ENCODE results near the gene HID1. TPM values are rescaled to one million over a fixed set of nuclear protein-coding genes. Genes with fewer than 3 reads are reported as not detected.

The HID1 gene
- total RNA-seq, 1 experiment from 2014 or later, result not detected

DNA sequence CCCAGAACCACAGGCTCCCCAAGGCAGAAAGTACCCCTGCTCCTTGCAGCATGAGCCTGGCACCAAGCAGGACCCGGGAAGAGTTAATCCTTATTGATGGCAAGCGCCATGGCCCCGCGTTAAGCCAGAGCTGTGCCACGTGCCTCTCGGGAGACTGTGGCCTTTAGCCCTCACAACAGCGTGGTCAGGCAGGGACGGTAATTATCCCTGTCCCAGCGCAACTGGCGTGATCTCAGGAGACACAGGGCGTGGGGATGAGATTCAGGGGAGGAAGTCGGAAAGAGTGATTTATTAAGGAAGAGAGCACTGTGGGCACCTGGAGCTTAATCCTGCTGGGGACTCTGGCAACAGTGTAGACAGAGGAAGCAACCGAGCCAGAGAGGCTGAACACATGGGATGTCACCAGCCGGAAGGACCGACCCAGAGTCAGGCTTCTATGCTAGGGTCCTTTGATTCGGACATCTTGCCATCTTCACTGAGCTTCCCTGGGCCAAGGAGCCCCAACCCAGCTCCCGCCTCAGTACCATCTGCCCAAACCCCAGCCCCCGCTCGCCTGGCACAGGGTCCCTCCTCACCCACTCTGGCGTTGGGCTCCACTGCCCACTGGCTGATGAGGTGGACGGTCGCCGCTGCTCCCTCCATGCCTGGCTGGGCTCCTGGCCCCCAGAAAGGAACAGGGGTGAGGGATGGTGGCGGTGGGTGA, 20.0 kb downstream of the HID1 start:
- no peak overlapping the region for H3K27ac ChIP-seq (ENCODE audit: low read length)
- H3K9me2 ChIP-seq (replicated peaks; ENCODE audit: insufficient read depth, low read length), result no peaks in the 10 kb centered on the region
- H3K79me2 ChIP-seq (ENCODE audit: low read length), result no peaks in the 10 kb centered on the region
- no peak for DNase-seq
- H3K9me3 ChIP-seq (ENCODE audit: low read length), result no peaks in the 10 kb centered on the region
- H3K9ac ChIP-seq (ENCODE audit: low read length), result no peak overlapping the region
- H3K4me1 ChIP-seq (ENCODE audit: low read length), result no peaks in the 10 kb centered on the region
- H4K20me1 ChIP-seq (ENCODE audit: insufficient read depth, low read depth, low read length), result no peaks in the 10 kb centered on the region
- H3K27me3 ChIP-seq (ENCODE audit: low read length), result no peaks in the 10 kb centered on the region
- no peak overlapping the region for H3K4me3 ChIP-seq (ENCODE audit: low read length)
- H2AFZ ChIP-seq (ENCODE audit: low read length), result no peak overlapping the region
- no peak overlapping the region for H3K4me2 ChIP-seq (ENCODE audit: low read depth, low read length, poor library complexity, severe bottlenecking)
- no peaks in the 10 kb centered on the region for H3K36me3 ChIP-seq (ENCODE audit: insufficient read depth, low read length)

DNA sequence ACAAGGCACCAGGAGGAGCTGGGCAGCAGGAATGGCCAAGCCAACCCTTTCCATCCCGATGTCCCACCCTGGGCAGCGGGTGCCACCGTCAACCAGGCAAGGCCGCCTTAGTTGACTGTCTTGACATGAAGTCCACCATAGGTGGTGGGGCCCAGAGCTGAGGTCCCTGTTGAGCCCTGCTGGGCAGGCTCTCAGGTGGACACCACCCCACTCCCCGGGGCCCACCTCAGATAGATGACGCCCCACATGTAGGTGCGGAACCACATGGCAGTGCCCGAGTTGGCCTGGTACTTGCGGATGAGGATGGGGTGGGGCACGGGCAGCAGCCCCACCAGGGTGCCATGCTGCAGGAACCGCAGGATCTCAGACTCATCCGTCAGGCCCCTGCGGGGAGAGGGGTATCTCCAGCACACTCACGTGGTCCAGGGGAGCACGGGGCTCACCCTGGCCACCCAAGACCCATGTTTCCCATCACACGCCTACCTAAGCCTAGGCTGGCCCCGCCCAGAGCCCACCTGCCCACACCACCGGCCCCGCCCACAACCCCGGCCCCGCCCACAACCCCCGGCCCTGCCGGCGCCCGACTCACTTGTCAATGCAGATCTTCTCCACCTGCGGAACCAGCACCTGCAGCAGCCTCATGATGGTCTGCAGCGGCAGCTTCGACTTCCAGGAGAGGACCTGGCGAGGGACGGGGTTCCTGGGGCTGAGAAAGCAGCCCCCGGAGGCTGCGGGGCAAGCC, 20.7 kb downstream of the HID1 start:
- no peaks in the 10 kb centered on the region for H3K9me2 ChIP-seq (replicated peaks; ENCODE audit: insufficient read depth, low read length)
- no peaks in the 10 kb centered on the region for H3K9me3 ChIP-seq (ENCODE audit: low read length)
- no peaks in the 10 kb centered on the region for H3K36me3 ChIP-seq (ENCODE audit: insufficient read depth, low read length)
- no peak overlapping the region for H2AFZ ChIP-seq (ENCODE audit: low read length)
- DNase-seq, result no peak
- H3K9ac ChIP-seq (ENCODE audit: low read length), result no peak overlapping the region
- H3K27ac ChIP-seq (ENCODE audit: low read length), result no peak overlapping the region
- H3K79me2 ChIP-seq (ENCODE audit: low read length), result no peaks in the 10 kb centered on the region
- no peaks in the 10 kb centered on the region for H4K20me1 ChIP-seq (ENCODE audit: insufficient read depth, low read depth, low read length)
- no peaks in the 10 kb centered on the region for H3K4me1 ChIP-seq (ENCODE audit: low read length)
- no peaks in the 10 kb centered on the region for H3K27me3 ChIP-seq (ENCODE audit: low read length)
- no peak overlapping the region for H3K4me3 ChIP-seq (ENCODE audit: low read length)
- H3K4me2 ChIP-seq (ENCODE audit: low read depth, low read length, poor library complexity, severe bottlenecking), result no peak overlapping the region

DNA sequence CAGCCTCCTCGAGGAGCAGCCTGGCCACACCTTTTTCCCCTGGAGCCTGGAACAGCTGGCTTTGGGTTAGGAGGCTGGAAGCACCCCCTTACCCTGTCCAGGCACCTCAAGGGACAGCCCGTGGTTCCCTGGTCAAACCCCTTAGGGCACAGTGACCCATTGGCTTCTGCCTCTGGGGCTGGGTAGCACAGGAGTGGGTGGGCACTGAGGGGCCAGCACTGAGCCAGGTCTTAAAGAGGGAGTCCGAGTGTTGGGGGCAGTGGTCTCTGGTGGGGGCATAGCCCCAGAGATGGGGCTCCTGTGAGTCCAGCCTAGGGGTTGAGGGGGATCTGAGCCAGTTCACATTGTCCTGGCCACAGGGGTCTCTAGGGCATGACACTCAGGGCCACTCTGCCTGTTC, 21.5 kb downstream of the HID1 start:
- H3K27ac ChIP-seq (ENCODE audit: low read length), result no peak overlapping the region
- no peak overlapping the region for H3K9ac ChIP-seq (ENCODE audit: low read length)
- H3K4me1 ChIP-seq (ENCODE audit: low read length), result no peaks in the 10 kb centered on the region
- no peak overlapping the region for H3K4me2 ChIP-seq (ENCODE audit: low read depth, low read length, poor library complexity, severe bottlenecking)
- no peaks in the 10 kb centered on the region for H3K79me2 ChIP-seq (ENCODE audit: low read length)
- no peak overlapping the region for H2AFZ ChIP-seq (ENCODE audit: low read length)
- no peaks in the 10 kb centered on the region for H3K27me3 ChIP-seq (ENCODE audit: low read length)
- no peak overlapping the region for H3K4me3 ChIP-seq (ENCODE audit: low read length)
- H3K9me2 ChIP-seq (replicated peaks; ENCODE audit: insufficient read depth, low read length), result no peaks in the 10 kb centered on the region
- no peak for DNase-seq
- H3K36me3 ChIP-seq (ENCODE audit: insufficient read depth, low read length), result no peaks in the 10 kb centered on the region
- H3K9me3 ChIP-seq (ENCODE audit: low read length), result no peaks in the 10 kb centered on the region
- no peaks in the 10 kb centered on the region for H4K20me1 ChIP-seq (ENCODE audit: insufficient read depth, low read depth, low read length)

DNA sequence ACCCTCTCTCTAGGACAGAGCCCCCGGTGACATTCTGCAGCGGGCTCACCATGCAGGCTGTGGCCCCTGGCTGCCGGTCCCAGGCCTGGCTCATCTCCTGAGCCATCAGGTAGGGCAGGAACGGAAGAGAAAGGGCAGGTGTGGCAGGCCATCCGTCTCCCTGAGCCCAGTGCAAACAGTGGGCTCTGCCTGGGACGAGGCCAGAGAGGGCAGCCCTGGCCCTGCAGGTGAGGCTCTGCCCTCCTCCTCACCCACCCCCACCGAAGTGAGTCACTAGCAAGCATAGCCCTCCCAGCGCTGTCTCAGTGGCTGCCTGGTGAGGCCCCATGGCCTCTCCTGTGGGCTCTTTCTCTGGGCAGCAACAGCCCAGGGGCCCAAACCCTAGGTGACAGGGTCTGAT, 22.4 kb downstream of the HID1 start:
- Histone ChIP-seq H3K9ac (ENCODE audit: low read length) (no peak overlapping the region), H3K4me3 (ENCODE audit: low read length) (no peak overlapping the region), H2AFZ (ENCODE audit: low read length) (no peak overlapping the region), H4K20me1 (ENCODE audit: insufficient read depth, low read depth, low read length) (no peaks in the 10 kb centered on the region), H3K27me3 (ENCODE audit: low read length) (no peaks in the 10 kb centered on the region), H3K27ac (ENCODE audit: low read length) (no peak overlapping the region), H3K9me2 (replicated peaks; ENCODE audit: insufficient read depth, low read length) (no peaks in the 10 kb centered on the region), H3K9me3 (ENCODE audit: low read length) (no peaks in the 10 kb centered on the region), H3K36me3 (ENCODE audit: insufficient read depth, low read length) (no peaks in the 10 kb centered on the region), H3K4me1 (ENCODE audit: low read length) (no peaks in the 10 kb centered on the region), H3K4me2 (ENCODE audit: low read depth, low read length, poor library complexity, severe bottlenecking) (no peak overlapping the region), H3K79me2 (ENCODE audit: low read length) (no peaks in the 10 kb centered on the region)
- no peak for DNase-seq

DNA sequence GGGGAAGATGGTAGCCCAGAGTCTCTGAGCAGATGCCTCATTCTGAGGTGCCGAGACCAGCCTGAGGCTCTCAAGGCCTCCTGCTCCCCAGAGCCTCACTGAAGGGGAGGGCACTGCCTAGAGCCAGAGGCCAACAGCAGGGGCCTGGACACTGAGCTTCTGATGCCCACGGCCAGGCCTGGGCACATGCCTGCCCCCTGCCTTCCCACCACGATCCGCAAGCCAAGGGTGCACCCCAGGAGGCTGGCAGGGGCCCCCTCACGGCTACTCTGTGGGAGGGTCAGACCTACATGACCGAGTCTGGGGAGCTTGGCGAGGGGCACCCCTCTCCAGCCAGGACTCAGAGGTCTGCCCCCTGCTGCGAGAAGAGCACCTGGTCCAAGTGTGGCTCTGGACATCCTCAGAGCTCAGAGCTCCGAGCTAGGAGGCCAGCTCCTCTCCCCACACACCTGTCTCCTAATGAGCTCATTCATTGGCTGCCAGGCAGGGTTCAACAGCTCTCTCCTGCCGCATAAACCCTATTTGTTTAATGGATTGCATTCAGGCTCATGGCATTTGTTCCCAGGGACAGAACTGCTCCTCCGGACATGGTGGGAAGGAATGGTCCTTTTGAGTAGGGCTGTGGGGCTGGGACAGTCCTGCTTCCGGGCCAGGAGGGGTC, 23.0 kb downstream of the HID1 start:
- Histone ChIP-seq H2AFZ (ENCODE audit: low read length) (no peak overlapping the region), H3K9ac (ENCODE audit: low read length) (no peak overlapping the region), H3K79me2 (ENCODE audit: low read length) (no peaks in the 10 kb centered on the region), H3K27ac (ENCODE audit: low read length) (no peak overlapping the region), H4K20me1 (ENCODE audit: insufficient read depth, low read depth, low read length) (no peaks in the 10 kb centered on the region), H3K4me2 (ENCODE audit: low read depth, low read length, poor library complexity, severe bottlenecking) (no peak overlapping the region), H3K4me3 (ENCODE audit: low read length) (no peak overlapping the region), H3K4me1 (ENCODE audit: low read length) (no peaks in the 10 kb centered on the region), H3K9me3 (ENCODE audit: low read length) (no peaks in the 10 kb centered on the region), H3K36me3 (ENCODE audit: insufficient read depth, low read length) (no peaks in the 10 kb centered on the region), H3K27me3 (ENCODE audit: low read length) (no peaks in the 10 kb centered on the region), H3K9me2 (replicated peaks; ENCODE audit: insufficient read depth, low read length) (no peaks in the 10 kb centered on the region)
- DNase-seq, result no peak

DNA sequence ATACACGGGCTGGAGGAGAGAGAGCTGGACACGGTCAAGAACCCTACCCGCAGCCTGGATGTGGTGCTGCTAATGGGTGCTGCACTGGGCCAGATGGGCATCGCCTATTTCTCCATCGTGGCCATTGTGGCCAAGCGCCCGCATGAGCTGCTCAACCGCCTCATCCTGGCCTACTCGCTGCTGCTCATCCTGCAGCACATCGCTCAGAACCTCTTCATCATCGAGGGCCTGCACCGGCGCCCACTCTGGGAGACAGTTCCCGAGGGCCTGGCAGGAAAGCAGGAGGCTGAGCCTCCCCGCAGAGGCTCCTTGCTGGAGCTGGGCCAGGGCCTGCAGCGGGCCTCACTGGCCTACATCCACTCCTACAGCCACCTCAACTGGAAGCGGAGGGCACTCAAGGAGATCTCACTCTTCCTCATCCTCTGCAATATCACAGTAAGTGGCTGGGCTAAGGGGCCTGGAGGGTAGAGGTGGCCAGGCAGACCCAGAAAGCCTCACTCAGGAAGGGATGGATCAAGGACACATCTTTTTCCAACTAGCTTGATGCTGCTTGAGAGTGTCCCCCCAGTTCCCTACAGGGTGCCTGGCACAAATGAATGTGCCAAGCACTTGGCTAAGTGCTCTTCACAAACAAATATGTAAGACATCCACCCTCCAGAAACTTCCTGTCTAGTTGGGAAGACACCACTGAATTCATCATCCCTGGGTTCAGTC, 25.4 kb downstream of the HID1 start:
- Histone ChIP-seq H3K27me3 (ENCODE audit: low read length) (no peaks in the 10 kb centered on the region), H3K27ac (ENCODE audit: low read length) (no peak overlapping the region), H3K36me3 (ENCODE audit: insufficient read depth, low read length) (no peaks in the 10 kb centered on the region), H3K4me2 (ENCODE audit: low read depth, low read length, poor library complexity, severe bottlenecking) (no peak overlapping the region), H4K20me1 (ENCODE audit: insufficient read depth, low read depth, low read length) (no peaks in the 10 kb centered on the region), H3K9ac (ENCODE audit: low read length) (no peak overlapping the region), H3K4me3 (ENCODE audit: low read length) (no peak overlapping the region), H3K9me3 (ENCODE audit: low read length) (no peaks in the 10 kb centered on the region), H3K79me2 (ENCODE audit: low read length) (no peaks in the 10 kb centered on the region), H3K9me2 (replicated peaks; ENCODE audit: insufficient read depth, low read length) (no peaks in the 10 kb centered on the region), H2AFZ (ENCODE audit: low read length) (no peak overlapping the region), H3K4me1 (ENCODE audit: low read length) (no peaks in the 10 kb centered on the region)
- no peak for DNase-seq

DNA sequence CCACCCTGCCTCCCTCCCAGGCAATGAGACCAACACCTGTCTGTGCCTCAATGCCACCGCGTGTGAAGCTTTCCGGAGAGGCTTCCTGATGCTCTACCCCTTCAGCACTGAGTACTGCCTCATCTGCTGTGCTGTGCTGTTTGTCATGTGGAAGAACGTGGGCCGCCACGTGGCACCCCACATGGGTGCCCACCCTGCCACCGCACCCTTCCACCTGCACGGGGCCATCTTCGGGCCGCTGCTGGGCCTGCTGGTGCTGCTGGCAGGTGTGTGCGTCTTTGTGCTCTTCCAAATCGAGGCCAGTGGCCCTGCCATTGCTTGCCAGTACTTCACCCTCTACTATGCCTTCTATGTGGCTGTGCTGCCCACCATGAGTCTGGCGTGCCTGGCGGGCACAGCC, 25.9 kb downstream of the HID1 start:
- H3K9me3 ChIP-seq (ENCODE audit: low read length), result no peaks in the 10 kb centered on the region

DNA sequence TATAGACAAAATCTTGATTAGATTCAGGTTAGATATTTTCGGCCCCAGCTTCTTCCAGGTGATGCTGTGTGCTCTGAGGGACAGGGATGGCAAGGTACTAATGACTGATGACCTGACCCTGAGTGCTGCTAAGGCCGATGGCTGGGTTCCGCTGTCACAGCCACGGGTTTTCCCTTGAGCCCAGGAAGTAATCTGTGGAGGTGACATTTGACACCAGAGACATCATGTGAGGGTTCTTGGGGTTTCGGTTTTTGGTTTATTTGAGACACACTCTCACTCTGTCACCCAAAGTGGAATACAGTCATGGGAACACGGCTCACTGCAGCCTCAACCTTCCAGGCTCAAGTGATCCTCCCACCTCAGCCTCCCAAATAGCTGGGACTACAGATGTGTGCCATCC, 27.0 kb downstream of the HID1 start:
- H3K9ac ChIP-seq (ENCODE audit: low read length), result no peak overlapping the region
- no peak for DNase-seq
- H4K20me1 ChIP-seq (ENCODE audit: insufficient read depth, low read depth, low read length), result no peaks in the 10 kb centered on the region
- H3K4me2 ChIP-seq (ENCODE audit: low read depth, low read length, poor library complexity, severe bottlenecking), result no peak overlapping the region
- no peaks in the 10 kb centered on the region for H3K79me2 ChIP-seq (ENCODE audit: low read length)
- H3K9me3 ChIP-seq (ENCODE audit: low read length), result no peaks in the 10 kb centered on the region
- no peaks in the 10 kb centered on the region for H3K9me2 ChIP-seq (replicated peaks; ENCODE audit: insufficient read depth, low read length)
- no peak overlapping the region for H2AFZ ChIP-seq (ENCODE audit: low read length)
- H3K36me3 ChIP-seq (ENCODE audit: insufficient read depth, low read length), result no peaks in the 10 kb centered on the region
- no peaks in the 10 kb centered on the region for H3K4me1 ChIP-seq (ENCODE audit: low read length)
- H3K27me3 ChIP-seq (ENCODE audit: low read length), result no peaks in the 10 kb centered on the region
- H3K27ac ChIP-seq (ENCODE audit: low read length), result no peak overlapping the region
- H3K4me3 ChIP-seq (ENCODE audit: low read length), result no peak overlapping the region

More for the DNA sequence above, 25.9 kb downstream of the HID1 start:
- Histone ChIP-seq H3K27ac (ENCODE audit: low read length) (no peak overlapping the region), H3K79me2 (ENCODE audit: low read length) (no peaks in the 10 kb centered on the region), H2AFZ (ENCODE audit: low read length) (no peak overlapping the region), H4K20me1 (ENCODE audit: insufficient read depth, low read depth, low read length) (no peaks in the 10 kb centered on the region), H3K4me3 (ENCODE audit: low read length) (no peak overlapping the region), H3K9me2 (replicated peaks; ENCODE audit: insufficient read depth, low read length) (no peaks in the 10 kb centered on the region), H3K36me3 (ENCODE audit: insufficient read depth, low read length) (no peaks in the 10 kb centered on the region), H3K27me3 (ENCODE audit: low read length) (no peaks in the 10 kb centered on the region), H3K9ac (ENCODE audit: low read length) (no peak overlapping the region), H3K4me1 (ENCODE audit: low read length) (no peaks in the 10 kb centered on the region), H3K4me2 (ENCODE audit: low read depth, low read length, poor library complexity, severe bottlenecking) (no peak overlapping the region)
- no peak for DNase-seq
